ENCODE data around the gene BRD3. TPM values are rescaled to one million over a fixed set of nuclear protein-coding genes. Genes with fewer than 3 reads are reported as not detected.
A peak's percentile ranks its signal among the peaks of the same experiment; 100 is the strongest.

Gene BRD3
- total and polyA plus RNA-seq, 8 donors = 8.8 to 36.3 (median 16.5) TPM

DNA sequence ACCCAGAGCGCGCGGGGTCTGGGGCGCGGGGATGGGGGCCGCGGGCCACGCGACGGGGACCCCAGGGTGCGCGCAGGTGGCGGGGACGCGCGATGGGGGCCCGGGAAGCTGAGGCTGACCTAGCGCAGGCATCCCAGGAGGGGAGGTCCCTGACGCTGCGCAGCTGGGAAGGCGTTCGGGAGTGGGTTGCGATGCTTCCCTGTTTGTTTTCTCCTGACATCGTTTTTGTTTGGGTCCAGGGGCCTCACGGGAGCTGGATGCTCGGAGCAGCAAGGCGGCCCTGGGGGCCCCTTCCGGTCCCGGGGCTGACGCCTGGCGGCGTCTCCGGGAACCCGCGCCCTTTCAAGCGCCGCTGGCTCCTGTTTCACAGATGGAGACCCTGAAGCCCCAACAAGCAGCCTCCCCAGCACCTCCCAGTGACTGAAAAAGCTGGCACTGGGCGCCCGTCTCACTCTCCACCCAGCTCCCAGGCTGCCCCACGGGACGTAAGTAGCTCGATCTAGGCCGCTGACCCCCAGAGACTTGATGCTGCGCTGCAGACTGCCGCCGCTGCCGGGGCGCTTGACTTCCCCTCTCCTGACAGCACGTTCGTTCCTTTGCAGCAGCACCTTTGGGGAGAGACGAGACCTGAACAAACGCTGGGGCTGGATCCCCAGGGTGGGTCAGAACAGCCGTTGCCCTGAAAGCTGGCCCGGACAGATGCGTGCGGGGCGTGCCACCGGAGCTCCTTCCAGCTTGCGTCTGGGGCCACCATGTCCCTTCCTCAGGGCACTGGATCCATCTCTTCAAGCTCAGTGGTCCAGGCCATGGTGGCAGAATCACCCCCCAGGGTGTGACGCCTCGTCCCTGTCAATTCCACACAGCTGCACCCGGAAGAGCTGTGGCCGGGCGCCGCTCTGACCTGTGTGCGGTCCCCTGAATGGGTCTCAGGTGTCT lies 42.0 kb downstream of the BRD3 start:
- DNase-seq (peak in 5 of 6 donors; percentile 31 to 83 (median 66)), ATAC-seq (peak in 3 of 4 donors; percentile 4 to 7 (median 6)), FAIRE-seq (no peak)
- H3K4me3 ChIP-seq = peak overlapping the region; percentile 77 to 97 (median 90)
- 16 to 17% methylated on average over 65 to 66 of the region's 66 CpGs for WGBS, 2 donors
- H3K27me3 ChIP-seq = no peaks in the 10 kb centered on the region
- no peaks in the 10 kb centered on the region for H3K9me3 ChIP-seq
- peaks cover 5 to 6% (median 5%) of the 10 kb centered on the region in 3 donors for H3K4me1 ChIP-seq
- intact Hi-C loops (cut with DNase I) = no loop called here
- TF ChIP-seq, protein P1, sequence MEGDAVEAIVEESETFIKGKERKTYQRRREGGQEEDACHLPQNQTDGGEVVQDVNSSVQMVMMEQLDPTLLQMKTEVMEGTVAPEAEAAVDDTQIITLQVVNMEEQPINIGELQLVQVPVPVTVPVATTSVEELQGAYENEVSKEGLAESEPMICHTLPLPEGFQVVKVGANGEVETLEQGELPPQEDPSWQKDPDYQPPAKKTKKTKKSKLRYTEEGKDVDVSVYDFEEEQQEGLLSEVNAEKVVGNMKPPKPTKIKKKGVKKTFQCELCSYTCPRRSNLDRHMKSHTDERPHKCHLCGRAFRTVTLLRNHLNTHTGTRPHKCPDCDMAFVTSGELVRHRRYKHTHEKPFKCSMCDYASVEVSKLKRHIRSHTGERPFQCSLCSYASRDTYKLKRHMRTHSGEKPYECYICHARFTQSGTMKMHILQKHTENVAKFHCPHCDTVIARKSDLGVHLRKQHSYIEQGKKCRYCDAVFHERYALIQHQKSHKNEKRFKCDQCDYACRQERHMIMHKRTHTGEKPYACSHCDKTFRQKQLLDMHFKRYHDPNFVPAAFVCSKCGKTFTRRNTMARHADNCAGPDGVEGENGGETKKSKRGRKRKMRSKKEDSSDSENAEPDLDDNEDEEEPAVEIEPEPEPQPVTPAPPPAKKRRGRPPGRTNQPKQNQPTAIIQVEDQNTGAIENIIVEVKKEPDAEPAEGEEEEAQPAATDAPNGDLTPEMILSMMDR (IDR thresholded peaks at IDR 0.05) = no peak
- no peaks in the 10 kb centered on the region for H3K36me3 ChIP-seq
- peak overlapping the region in 3 of 4 donors; percentile 16 to 51 (median 33) for H3K27ac ChIP-seq

DNA sequence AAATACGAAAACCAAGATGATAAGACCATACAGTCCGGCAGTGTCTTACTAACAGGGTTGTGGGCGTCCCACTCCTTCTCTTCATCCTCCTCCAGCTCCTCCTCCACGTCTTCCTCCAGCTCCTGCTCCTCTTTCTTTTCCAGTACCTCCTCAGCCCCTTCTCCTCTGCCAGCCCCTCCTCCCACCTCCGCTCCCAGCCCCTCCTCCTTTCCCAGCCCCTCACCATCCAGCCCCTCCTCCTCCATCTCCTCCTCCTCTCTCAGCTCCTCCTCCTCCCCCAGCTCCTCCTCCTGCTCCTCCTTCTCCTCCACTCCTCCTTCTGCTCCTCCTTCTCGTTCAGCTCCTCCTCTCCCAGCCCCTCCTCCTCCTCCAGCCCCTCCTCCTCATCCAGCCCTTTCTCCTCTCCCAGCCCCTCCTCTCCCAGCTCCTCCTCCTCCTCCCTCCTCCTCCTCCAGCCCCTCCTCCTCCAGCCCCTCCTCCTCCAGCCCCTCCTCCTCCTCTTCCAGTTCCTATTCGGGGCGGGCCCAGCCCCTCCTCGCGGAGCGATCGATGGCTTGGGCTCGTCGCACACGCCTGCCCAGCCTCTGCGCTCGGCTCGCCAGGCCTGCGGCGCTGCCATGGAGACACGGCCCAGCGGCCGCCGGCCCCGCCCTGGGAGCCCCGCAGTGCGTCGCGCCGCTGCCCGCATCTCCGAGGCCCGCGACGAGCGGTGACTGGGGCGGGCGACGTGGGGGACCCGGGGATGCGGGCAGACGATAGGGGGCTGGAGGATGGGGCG lies 42.8 kb downstream of the BRD3 start, which contains the start of gene BRD3OS:
BRD3OS (plus strand) TSS at position 654 of the 778 bp plus-strand sequence. CDS start 1,267 bp downstream, outside the sequence.
- Histone ChIP-seq H3K36me3 (no peaks in the 10 kb centered on the region), H3K27me3 (no peaks in the 10 kb centered on the region), H3K4me3 (peak within 1 kb of the TSS; percentile 77 to 97 (median 90)), H3K4me1 (peaks cover 5 to 6% (median 5%) of the 10 kb centered on the region in 3 donors), H3K9me3 (no peaks in the 10 kb centered on the region), H3K27ac (peak within 1 kb of the TSS in 3 of 4 donors; percentile 16 to 51 (median 33))
- TF ChIP-seq, protein P1 (IDR thresholded peaks at IDR 0.05) = no peak
- peak; percentile 95 to 98 (median 96) for ATAC-seq
- 2% methylated on average over 37 to 43 of the region's 43 CpGs for WGBS, 2 donors
- intact Hi-C loops (cut with DNase I) = no loop called here
- DNase-seq = peak; percentile 95 to 99 (median 98)
- no peak for FAIRE-seq

DNA sequence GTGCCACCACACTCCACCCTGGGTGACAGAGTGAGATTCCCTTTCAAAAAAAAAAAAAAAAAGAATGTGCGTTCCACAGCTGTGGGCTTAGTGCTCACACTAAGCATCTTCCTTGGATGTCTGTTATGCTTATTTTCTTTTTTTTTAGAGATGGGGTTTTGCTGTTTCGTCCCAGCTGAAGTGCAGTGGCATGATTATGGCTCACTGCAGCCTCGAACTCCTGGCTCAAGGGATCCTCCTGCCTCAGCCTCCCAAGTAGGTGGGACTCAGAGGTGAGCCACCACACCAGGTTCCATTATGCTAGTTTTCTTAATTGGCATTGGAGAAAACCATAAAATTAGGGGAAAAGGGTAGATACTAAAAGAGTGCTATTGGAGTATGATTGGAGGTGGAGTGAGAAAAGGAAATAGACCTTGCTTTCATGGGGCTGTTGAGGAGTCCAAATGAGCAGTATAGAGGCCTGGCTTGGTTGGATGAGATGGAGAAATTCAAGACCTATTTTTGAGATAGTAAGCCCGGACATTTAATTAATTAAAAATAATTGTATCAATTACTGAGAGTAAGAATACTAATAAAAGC lies 43.5 kb downstream of the BRD3 start:
- Histone ChIP-seq H3K4me3 (peak overlapping the region in 1 of 4 donors; percentile 29), H3K4me1 (peaks cover 5 to 6% (median 5%) of the 10 kb centered on the region in 3 donors), H3K27ac (peak overlapping the region in 1 of 4 donors; percentile 17), H3K27me3 (no peaks in the 10 kb centered on the region), H3K9me3 (no peaks in the 10 kb centered on the region), H3K36me3 (no peaks in the 10 kb centered on the region)
- TF ChIP-seq, protein P1 (IDR thresholded peaks at IDR 0.05) = no peak
- 73% methylated on average over 4 of the region's 4 CpGs for WGBS, 2 donors
- ATAC-seq = no peak
- intact Hi-C loops (cut with DNase I) = no loop called here
- FAIRE-seq = no peak
- DNase-seq = peak in 1 of 6 donors; percentile 16

DNA sequence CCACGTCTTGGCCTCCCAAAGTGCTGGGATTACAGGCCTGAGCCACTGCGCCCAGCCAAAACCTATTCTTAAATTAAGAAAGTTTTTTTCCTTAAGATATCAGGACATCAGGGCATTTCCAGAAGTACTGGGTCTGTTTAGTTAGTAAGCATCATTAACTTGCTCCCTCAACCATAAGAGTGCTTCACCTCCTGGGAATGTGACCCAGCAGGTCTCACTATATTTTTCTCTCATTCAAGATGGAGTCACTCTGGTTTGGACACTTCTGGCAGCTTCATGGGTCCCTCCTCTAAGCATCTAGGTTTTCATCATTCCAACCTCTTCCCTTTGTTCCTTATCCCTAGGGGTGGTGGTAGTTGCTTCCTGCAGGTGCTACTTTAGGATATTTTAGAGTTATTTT lies 52.9 kb downstream of the BRD3 start:
- Histone ChIP-seq H3K27ac (no peak overlapping the region), H3K36me3 (no peaks in the 10 kb centered on the region), H3K9me3 (no peaks in the 10 kb centered on the region), H3K4me1 (peaks cover 0 to 5% (median 0%) of the 10 kb centered on the region in 3 donors), H3K27me3 (no peaks in the 10 kb centered on the region), H3K4me3 (no peak overlapping the region)
- WGBS, 2 donors = 90 to 92% methylated on average over 2 of the region's 2 CpGs
- TF ChIP-seq, protein P1 (IDR thresholded peaks at IDR 0.05) = no peak
- DNase-seq (no peak), ATAC-seq (no peak), FAIRE-seq (no peak)
- intact Hi-C loops (cut with DNase I) = no loop called here

Measured in pancreas (tissue), 10 donors.